ACC112 (cell line): ENCODE measurements around the gene LYPD6B.

Source experiments
- H2AFZ ChIP-seq: fragments of 200-600 bp; sonication (generic); one replicate; pipeline ENCODE4 v1.6.0; 2017; ENCODE audit warnings: antibody characterized with exemption, low read length; ENCODE audit not compliant: unreplicated experiment
- H3K27ac ChIP-seq: fragments of 200-600 bp; sonication (generic); 2 replicates; pipeline ENCODE4 v1.5.1; 2014; ENCODE audit warnings: low read depth, mild to moderate bottlenecking, antibody characterized with exemption, low read length, moderate library complexity
- H3K27me3 ChIP-seq: fragments of 200-600 bp; sonication (generic); 2 replicates; pipeline ENCODE4 v1.6.1; 2014; ENCODE audit warnings: mild to moderate bottlenecking, antibody characterized with exemption, low read length, moderate library complexity, mixed read lengths; ENCODE audit not compliant: insufficient read depth
- H3K36me3 ChIP-seq: fragments of 200-600 bp; sonication (generic); 2 replicates; pipeline ENCODE4 v1.6.1; 2016; ENCODE audit warnings: mild to moderate bottlenecking, antibody characterized with exemption, low read length, moderate library complexity, mixed read lengths; ENCODE audit not compliant: insufficient read depth
- H3K4me1 ChIP-seq: fragments of 200-600 bp; sonication (generic); one replicate; pipeline ENCODE4 v1.6.1; 2016; ENCODE audit warnings: low read length, mixed read lengths; ENCODE audit not compliant: insufficient read depth, unreplicated experiment, control insufficient read depth
- H3K4me3 ChIP-seq: fragments of 200-600 bp; sonication (generic); 2 replicates; pipeline ENCODE4 v1.5.1; 2014; ENCODE audit warnings: mild to moderate bottlenecking, low read depth, low read length
- H3K79me2 ChIP-seq: fragments of 200-600 bp; sonication (generic); one replicate; pipeline ENCODE4 v1.6.0; 2016; ENCODE audit warnings: low read length; ENCODE audit not compliant: control insufficient read depth, unreplicated experiment, insufficient read depth

LYPD6B gene

DNA sequence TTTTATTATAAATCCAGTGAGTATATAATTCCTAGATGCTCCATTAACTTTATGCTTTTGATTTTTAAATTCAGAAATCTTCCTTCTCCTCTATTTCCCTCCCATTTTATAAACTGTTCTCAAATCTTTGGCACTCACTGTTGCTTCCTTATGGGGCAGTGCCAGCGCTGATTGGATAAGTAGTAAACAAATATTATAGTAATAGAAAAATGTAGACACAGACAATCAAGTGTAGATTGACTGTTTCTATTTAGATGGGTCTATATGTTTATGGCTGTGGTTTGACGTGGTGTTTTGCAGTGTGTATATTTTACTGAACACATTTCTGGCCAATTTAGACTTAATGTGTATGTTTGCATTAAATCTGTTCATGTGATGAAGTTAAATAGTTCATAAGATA lies 36.6 kb downstream of the LYPD6B start:
- no peak overlapping the region for H3K27ac ChIP-seq

DNA sequence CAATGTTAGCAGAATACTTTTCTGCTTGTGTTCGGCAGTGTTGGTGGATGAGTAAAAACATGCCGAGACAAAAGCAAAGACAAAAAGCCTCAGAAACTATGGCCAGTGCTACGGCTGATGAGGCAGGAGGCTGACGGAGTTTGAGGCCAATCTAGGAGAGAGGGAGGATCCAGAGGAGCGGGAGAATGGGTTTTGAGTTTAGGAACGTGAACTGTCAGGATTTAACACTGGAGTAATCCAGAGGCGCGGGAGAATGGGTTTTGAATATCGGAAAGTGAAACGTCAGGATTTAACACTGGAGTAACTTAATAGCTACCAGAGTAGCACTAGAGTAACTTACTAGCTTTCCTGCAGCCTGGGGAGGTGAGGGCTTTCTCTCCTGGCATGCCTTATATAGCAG lies 37.4 kb downstream of the LYPD6B start:
- Histone ChIP-seq H3K4me3 (peak overlapping the region; percentile 70), H3K4me1 (peaks cover 8% of the 10 kb centered on the region), H3K36me3 (no peaks in the 10 kb centered on the region), H3K27me3 (no peaks in the 10 kb centered on the region), H3K27ac (no peak overlapping the region), H3K79me2 (no peaks in the 10 kb centered on the region), H2AFZ (peak overlapping the region; percentile 97)

More for the DNA sequence above, 36.6 kb downstream of the LYPD6B start:
- Histone ChIP-seq H3K27me3 (no peaks in the 10 kb centered on the region), H3K36me3 (no peaks in the 10 kb centered on the region), H3K4me1 (peaks cover 9% of the 10 kb centered on the region), H3K79me2 (no peaks in the 10 kb centered on the region), H3K4me3 (no peak overlapping the region), H2AFZ (peak overlapping the region; percentile 97)

DNA sequence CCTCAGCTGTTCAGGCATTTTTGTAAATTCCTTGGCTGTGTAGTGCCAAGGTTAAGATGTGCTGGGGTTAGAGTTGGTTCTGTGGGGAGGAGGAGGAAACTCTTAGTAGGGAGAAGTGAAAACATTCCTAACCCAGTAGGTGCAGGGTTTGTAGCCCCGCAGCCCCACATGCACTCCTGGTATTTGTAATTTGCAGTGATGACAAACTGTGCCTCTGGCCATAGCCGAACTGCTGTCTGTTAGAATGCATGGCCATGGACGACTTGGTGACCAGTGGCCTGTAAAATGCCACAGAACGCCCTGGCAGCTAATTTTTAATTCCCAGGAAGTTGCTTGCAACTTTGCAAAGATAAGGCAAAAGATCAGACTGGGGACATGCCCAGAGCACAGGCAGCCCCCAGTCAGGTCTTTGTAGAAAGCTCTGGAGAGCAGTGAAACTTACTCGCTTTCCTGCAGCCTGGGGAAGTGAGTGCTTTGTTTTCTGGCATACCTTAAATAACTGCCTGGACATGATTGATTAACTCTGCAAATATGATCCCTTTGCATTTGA lies 38.4 kb downstream of the LYPD6B start:
- peaks cover 8% of the 10 kb centered on the region for H3K4me1 ChIP-seq
- H2AFZ ChIP-seq, result no peak overlapping the region
- H3K36me3 ChIP-seq, result no peaks in the 10 kb centered on the region
- no peaks in the 10 kb centered on the region for H3K27me3 ChIP-seq
- H3K4me3 ChIP-seq, result no peak overlapping the region
- H3K27ac ChIP-seq, result no peak overlapping the region
- H3K79me2 ChIP-seq, result no peaks in the 10 kb centered on the region

- Histone ChIP-seq H3K4me1 (peaks cover 8% of the 10 kb centered on the region), H3K79me2 (no peaks in the 10 kb centered on the region), H2AFZ (no peak overlapping the region), H3K27me3 (no peaks in the 10 kb centered on the region), H3K27ac (no peak overlapping the region), H3K36me3 (no peaks in the 10 kb centered on the region), H3K4me3 (no peak overlapping the region)
Observed at GRCh38 chr2:149077861-149078260, 39.4 kb downstream of the LYPD6B start.

DNA sequence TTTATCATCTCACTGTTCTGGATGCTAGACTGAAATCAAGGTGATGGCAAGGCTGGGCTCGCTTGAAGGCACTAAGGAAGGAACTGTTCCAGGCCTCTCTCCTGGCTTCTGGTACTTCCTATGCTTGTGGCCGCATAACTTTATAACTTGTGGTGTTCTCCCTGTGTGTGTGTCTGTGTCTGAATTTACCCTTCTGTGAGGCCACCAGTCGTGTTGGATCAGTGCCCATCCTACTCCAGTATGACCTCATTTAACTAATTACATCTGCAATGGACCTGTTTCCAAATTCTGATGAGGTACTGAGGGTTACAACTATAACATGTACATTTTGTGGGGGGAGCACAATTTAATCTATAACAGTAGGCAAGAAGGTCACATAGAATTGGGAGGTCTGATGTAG lies 41.6 kb downstream of the LYPD6B start:
- no peak overlapping the region for H2AFZ ChIP-seq

GRCh38 chr2:149080971-149081370 lies 42.5 kb downstream of the LYPD6B start:
- no peak overlapping the region for H3K27ac ChIP-seq
- H3K4me3 ChIP-seq, result no peak overlapping the region
- H3K4me1 ChIP-seq, result no peaks in the 10 kb centered on the region
- no peaks in the 10 kb centered on the region for H3K79me2 ChIP-seq
- H3K27me3 ChIP-seq, result no peaks in the 10 kb centered on the region
- H3K36me3 ChIP-seq, result no peaks in the 10 kb centered on the region
- H2AFZ ChIP-seq, result no peak overlapping the region

More for the DNA sequence above, 41.6 kb downstream of the LYPD6B start:
- Histone ChIP-seq H3K79me2 (no peaks in the 10 kb centered on the region), H3K27me3 (no peaks in the 10 kb centered on the region), H3K4me3 (no peak overlapping the region), H3K27ac (no peak overlapping the region), H3K36me3 (no peaks in the 10 kb centered on the region), H3K4me1 (peaks cover 8% of the 10 kb centered on the region)

DNA sequence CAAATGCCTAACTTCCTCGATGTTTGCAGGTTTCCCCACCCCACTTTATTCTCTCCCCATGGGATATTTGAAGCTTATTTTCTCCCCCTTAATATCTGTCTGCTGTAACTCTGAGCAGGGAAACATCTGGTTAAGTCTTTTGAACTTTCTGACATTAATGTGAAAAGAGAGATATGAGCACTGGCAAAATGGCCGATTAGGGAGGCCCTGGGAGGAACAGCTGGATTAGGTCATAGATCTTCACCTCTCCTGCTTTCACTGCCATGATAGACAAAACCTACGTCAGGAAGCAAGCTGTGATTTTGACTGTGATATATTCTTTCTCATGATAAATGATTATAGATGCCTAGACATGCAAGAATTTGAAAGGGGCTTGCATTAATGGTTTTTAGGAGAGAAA lies 43.6 kb downstream of the LYPD6B start:
- Histone ChIP-seq H3K36me3 (no peaks in the 10 kb centered on the region), H3K4me3 (no peak overlapping the region), H3K27ac (no peak overlapping the region), H3K4me1 (no peaks in the 10 kb centered on the region), H3K27me3 (no peaks in the 10 kb centered on the region), H2AFZ (no peak overlapping the region), H3K79me2 (no peaks in the 10 kb centered on the region)

GRCh38 chr2:149082735-149083134 lies 44.2 kb downstream of the LYPD6B start:
- Histone ChIP-seq H3K4me3 (no peak overlapping the region), H3K79me2 (no peaks in the 10 kb centered on the region), H3K27me3 (no peaks in the 10 kb centered on the region), H2AFZ (no peak overlapping the region), H3K27ac (no peak overlapping the region), H3K36me3 (no peaks in the 10 kb centered on the region), H3K4me1 (no peaks in the 10 kb centered on the region)

DNA sequence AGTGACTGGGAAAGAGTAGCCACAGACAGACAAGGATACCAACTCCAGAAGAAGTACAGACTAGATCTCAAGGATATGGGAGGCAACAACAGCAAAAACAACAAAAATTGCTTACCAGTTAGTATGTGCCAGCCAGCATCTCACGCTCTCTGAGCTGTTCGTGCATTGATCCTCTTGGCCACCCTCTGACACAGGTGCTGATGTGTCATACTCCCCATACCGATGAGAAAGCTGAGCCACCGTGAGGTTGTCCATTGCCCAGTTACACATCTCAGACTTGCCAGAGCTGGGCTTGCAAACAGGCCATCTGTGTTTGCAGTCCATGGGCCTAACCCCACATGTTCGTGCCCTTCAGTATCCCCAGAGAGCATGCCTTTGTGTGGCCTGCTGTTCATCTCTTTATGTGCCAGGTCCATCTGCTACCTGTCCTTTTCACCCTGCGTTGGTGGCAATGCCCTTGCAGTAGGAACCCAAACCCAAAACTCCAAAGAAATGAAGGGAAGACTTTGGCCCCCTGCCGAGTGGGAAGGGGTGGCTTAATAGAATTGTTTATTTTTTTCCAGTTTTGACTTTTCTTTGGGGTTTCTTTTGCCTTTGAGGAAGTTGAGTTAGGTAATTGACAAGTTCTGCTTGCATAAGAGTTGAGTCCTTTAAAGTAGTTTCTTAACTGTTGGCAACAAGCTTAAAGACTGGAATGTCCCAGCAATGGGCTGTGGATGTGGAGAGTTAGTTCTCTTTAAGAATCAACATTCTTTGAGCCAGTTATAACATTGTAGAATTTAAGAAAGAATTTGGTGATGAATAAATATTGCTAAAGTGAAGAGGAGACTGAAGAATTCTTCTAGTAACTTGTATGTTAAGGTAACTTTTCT lies 46.7 kb downstream of the LYPD6B start:
- Histone ChIP-seq H2AFZ (no peak overlapping the region), H3K4me1 (no peaks in the 10 kb centered on the region), H3K36me3 (no peaks in the 10 kb centered on the region), H3K4me3 (no peak overlapping the region), H3K79me2 (no peaks in the 10 kb centered on the region), H3K27me3 (no peaks in the 10 kb centered on the region), H3K27ac (no peak overlapping the region)

DNA sequence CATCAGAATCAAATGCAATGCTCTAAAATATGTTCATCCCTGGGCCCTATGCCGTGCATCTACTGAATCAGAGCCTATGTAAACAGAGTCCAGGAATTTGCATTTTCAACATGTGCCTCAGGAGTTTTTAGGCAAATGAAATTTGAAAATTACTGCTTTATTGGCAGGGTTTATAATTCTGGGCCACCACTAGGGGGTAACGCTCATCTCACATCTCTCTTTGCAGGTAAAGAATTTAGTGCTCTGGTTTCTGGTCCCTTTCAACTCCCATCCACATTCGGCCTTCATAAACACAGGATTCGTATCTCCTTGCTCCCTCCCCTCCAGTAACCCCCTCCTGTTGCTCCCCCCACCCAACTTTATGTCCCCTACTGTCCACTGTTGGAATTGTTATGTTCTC lies 49.3 kb downstream of the LYPD6B start:
- no peaks in the 10 kb centered on the region for H3K36me3 ChIP-seq
- H3K4me1 ChIP-seq, result no peaks in the 10 kb centered on the region
- no peak overlapping the region for H3K27ac ChIP-seq
- no peaks in the 10 kb centered on the region for H3K27me3 ChIP-seq
- H3K79me2 ChIP-seq, result no peaks in the 10 kb centered on the region
- no peak overlapping the region for H3K4me3 ChIP-seq
- H2AFZ ChIP-seq, result no peak overlapping the region

- H3K36me3 ChIP-seq, result no peaks in the 10 kb centered on the region
- no peak overlapping the region for H3K4me3 ChIP-seq
- no peaks in the 10 kb centered on the region for H3K79me2 ChIP-seq
- no peaks in the 10 kb centered on the region for H3K4me1 ChIP-seq
- H3K27me3 ChIP-seq, result no peaks in the 10 kb centered on the region
- H2AFZ ChIP-seq, result no peak overlapping the region
- no peak overlapping the region for H3K27ac ChIP-seq
Observed at GRCh38 chr2:149089068-149089467, 50.6 kb downstream of the LYPD6B start.
